ENCODE data around the gene NCAM1. TPM values are rescaled to one million over a fixed set of nuclear protein-coding genes. Genes with fewer than 3 reads are reported as not detected.

The NCAM1 gene
- total RNA-seq, 1 experiment from 2014 or later = 12.0 TPM

DNA sequence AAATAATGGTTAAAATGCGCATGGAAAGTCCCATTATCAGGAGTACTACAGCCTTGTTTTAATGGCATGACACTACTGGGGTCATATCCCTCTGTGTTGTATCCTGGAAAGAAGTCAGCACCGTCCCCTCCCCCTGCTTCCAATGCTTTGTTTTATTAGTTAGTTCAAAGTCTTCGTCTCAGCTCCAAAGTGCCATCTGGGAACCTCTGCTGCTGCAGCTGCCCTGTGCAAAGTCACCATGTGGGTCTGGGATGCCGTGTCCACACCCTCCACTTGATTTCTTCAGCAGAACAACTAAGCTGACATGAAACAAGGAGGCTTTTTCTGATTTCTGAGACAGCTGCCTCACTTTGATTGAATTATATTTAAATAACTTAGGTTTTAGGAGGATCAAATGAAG lies 29.5 kb upstream of the NCAM1 start:
- Histone ChIP-seq H3K9me3 (ENCODE audit: low read depth, low read length, poor library complexity, severe bottlenecking) (no peaks in the 10 kb centered on the region), H3K4me3 (ENCODE audit: low read depth, low read length, poor library complexity, severe bottlenecking) (no peak overlapping the region), H3K27me3 (replicated peaks; ENCODE audit: insufficient read depth, low read depth, low read length, poor library complexity) (peaks cover 8% of the 10 kb centered on the region), H3K36me3 (ENCODE audit: insufficient read depth, low read length, poor library complexity, severe bottlenecking) (no peaks in the 10 kb centered on the region), H3K4me1 (ENCODE audit: insufficient read depth, low read length, poor library complexity, severe bottlenecking) (no peaks in the 10 kb centered on the region), H3K27ac (ENCODE audit: low read depth, low read length, poor library complexity, severe bottlenecking) (no peak overlapping the region)
- BruUV-seq (replicated peaks) = no TSS peak
- no peak for TF ChIP-seq EZH2 (IDR thresholded peaks at IDR 0.05; ENCODE audit: borderline replicate concordance, low read depth, low read length, poor library complexity, severe bottlenecking)
- TF ChIP-seq, protein P1, sequence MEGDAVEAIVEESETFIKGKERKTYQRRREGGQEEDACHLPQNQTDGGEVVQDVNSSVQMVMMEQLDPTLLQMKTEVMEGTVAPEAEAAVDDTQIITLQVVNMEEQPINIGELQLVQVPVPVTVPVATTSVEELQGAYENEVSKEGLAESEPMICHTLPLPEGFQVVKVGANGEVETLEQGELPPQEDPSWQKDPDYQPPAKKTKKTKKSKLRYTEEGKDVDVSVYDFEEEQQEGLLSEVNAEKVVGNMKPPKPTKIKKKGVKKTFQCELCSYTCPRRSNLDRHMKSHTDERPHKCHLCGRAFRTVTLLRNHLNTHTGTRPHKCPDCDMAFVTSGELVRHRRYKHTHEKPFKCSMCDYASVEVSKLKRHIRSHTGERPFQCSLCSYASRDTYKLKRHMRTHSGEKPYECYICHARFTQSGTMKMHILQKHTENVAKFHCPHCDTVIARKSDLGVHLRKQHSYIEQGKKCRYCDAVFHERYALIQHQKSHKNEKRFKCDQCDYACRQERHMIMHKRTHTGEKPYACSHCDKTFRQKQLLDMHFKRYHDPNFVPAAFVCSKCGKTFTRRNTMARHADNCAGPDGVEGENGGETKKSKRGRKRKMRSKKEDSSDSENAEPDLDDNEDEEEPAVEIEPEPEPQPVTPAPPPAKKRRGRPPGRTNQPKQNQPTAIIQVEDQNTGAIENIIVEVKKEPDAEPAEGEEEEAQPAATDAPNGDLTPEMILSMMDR (conservative IDR thresholded peaks at IDR 0.05; ENCODE audit: low read depth, low read length) = no peak
- ChIA-PET POLR2A (ENCODE audit: low non-redundant PET) (no interaction called here), CTCF (no interaction called here)
- intact Hi-C loops (cut with micrococcal nuclease; ENCODE audit: unreplicated experiment) = no loop called here
- no peak for DNase-seq (ENCODE audit: low spot score)

DNA sequence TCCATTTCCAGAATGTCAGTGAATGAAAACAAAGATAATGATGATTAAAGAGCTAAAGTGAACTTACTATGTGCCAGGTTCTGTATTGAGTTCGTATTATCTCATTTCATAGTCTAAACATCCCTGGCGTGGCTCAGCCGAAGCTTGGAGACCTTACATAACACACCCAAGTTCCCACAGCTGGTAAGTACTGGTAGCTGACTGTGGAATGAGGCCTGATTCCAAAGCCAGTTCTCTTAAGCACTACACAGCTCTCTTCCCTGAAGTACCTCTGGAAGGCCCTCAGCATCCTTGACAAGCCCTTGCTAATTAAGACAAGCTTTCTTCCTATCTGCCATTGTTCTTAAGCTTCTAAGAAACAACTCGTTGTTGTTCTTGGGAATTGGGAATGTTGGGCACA lies 28.6 kb upstream of the NCAM1 start:
- BruUV-seq (replicated peaks) = no TSS peak
- TF ChIP-seq, protein P1 (conservative IDR thresholded peaks at IDR 0.05; ENCODE audit: low read depth, low read length) = no peak
- no peak for TF ChIP-seq EZH2 (IDR thresholded peaks at IDR 0.05; ENCODE audit: borderline replicate concordance, low read depth, low read length, poor library complexity, severe bottlenecking)
- CTCF ChIA-PET = no interaction called here

DNA sequence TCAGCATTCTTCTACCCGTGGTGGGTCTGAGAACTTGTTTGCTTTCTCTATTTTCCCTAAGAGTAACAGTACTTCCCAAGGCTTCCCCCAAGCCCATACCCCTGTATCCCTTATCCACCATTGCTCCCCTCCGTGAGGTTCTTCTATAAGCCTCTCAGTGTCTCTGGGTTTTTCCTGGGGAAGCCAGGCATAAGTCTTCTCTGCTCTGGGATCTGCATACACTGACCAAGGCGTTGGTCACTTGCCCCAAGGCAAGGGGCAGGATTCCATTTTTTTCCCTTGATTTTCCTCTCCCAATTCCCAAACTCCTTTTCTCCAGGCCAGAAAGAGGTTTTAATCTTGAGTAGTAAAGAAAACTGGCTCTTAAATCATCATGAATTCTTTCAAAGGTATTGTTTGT lies 27.2 kb upstream of the NCAM1 start:
- POLR2A ChIA-PET (ENCODE audit: low non-redundant PET) = no interaction called here
- no peak for TF ChIP-seq EZH2 (IDR thresholded peaks at IDR 0.05; ENCODE audit: borderline replicate concordance, low read depth, low read length, poor library complexity, severe bottlenecking)
- TF ChIP-seq, protein P1 (conservative IDR thresholded peaks at IDR 0.05; ENCODE audit: low read depth, low read length) = no peak

More for the DNA sequence above, 28.6 kb upstream of the NCAM1 start:
- Histone ChIP-seq H3K9me3 (ENCODE audit: low read depth, low read length, poor library complexity, severe bottlenecking) (no peaks in the 10 kb centered on the region), H3K27me3 (replicated peaks; ENCODE audit: insufficient read depth, low read depth, low read length, poor library complexity) (peaks cover 8% of the 10 kb centered on the region), H3K4me3 (ENCODE audit: low read depth, low read length, poor library complexity, severe bottlenecking) (no peak overlapping the region), H3K36me3 (ENCODE audit: insufficient read depth, low read length, poor library complexity, severe bottlenecking) (no peaks in the 10 kb centered on the region), H3K4me1 (ENCODE audit: insufficient read depth, low read length, poor library complexity, severe bottlenecking) (no peaks in the 10 kb centered on the region), H3K27ac (ENCODE audit: low read depth, low read length, poor library complexity, severe bottlenecking) (no peak overlapping the region)
- intact Hi-C loops (cut with micrococcal nuclease; ENCODE audit: unreplicated experiment) = no loop called here
- DNase-seq (ENCODE audit: low spot score) = no peak
- POLR2A ChIA-PET (ENCODE audit: low non-redundant PET) = no interaction called here

More for the DNA sequence above, 27.2 kb upstream of the NCAM1 start:
- Histone ChIP-seq H3K36me3 (ENCODE audit: insufficient read depth, low read length, poor library complexity, severe bottlenecking) (no peaks in the 10 kb centered on the region), H3K9me3 (ENCODE audit: low read depth, low read length, poor library complexity, severe bottlenecking) (no peaks in the 10 kb centered on the region), H3K27ac (ENCODE audit: low read depth, low read length, poor library complexity, severe bottlenecking) (no peak overlapping the region), H3K4me3 (ENCODE audit: low read depth, low read length, poor library complexity, severe bottlenecking) (no peak overlapping the region), H3K27me3 (replicated peaks; ENCODE audit: insufficient read depth, low read depth, low read length, poor library complexity) (peaks cover 8% of the 10 kb centered on the region), H3K4me1 (ENCODE audit: insufficient read depth, low read length, poor library complexity, severe bottlenecking) (no peaks in the 10 kb centered on the region)
- DNase-seq (ENCODE audit: low spot score) = no peak
- intact Hi-C loops (cut with micrococcal nuclease; ENCODE audit: unreplicated experiment) = no loop called here
- CTCF ChIA-PET = no interaction called here
- BruUV-seq (replicated peaks) = no TSS peak
